HG03139 (cell line): Measurements from ENCODE around the gene FRMD8.

ENCODE experiments used
- ATAC-seq: cut with Tn5 transposase; IDR thresholded peaks from one replicate; pipeline ENCODE4 v1.9.1; 2021; ENCODE audit not compliant: unreplicated experiment

The FRMD8 gene

GRCh38 chr11:65375012-65375411, 11.4 kb upstream of the FRMD8 start:
- ATAC-seq, result no peak

GRCh38 chr11:65376138-65376713, 10.2 kb upstream of the FRMD8 start:
- ATAC-seq, result no peak

GRCh38 chr11:65377036-65377435, 9.4 kb upstream of the FRMD8 start:
- ATAC-seq, result no peak

GRCh38 chr11:65377777-65378176, 8.7 kb upstream of the FRMD8 start:
- ATAC-seq, result no peak

GRCh38 chr11:65378208-65378927, 8.1 kb upstream of the FRMD8 start:
- ATAC-seq, result no peak

GRCh38 chr11:65378928-65379638, 7.4 kb upstream of the FRMD8 start:
- ATAC-seq, result no peak

GRCh38 chr11:65379698-65380459, 6.6 kb upstream of the FRMD8 start:
- no peak for ATAC-seq

GRCh38 chr11:65380460-65381119, 5.8 kb upstream of the FRMD8 start:
- no peak for ATAC-seq

GRCh38 chr11:65381716-65382032, 4.8 kb upstream of the FRMD8 start:
- no peak for ATAC-seq

GRCh38 chr11:65382033-65382803, 4.2 kb upstream of the FRMD8 start, which contains the start of gene SLC25A45:
Gene SLC25A45 (minus strand): TSS chr11:65382646. CDS start chr11:65381951, 695 bp downstream.
- ATAC-seq, result peak; percentile 40

GRCh38 chr11:65382804-65383368, 3.6 kb upstream of the FRMD8 start:
- no peak for ATAC-seq

- ATAC-seq, result no peak
Observed at GRCh38 chr11:65383778-65384177, 2.7 kb upstream of the FRMD8 start.

GRCh38 chr11:65384301-65384889, 2.0 kb upstream of the FRMD8 start:
- ATAC-seq, result no peak

GRCh38 chr11:65388731-65389130, 2.3 kb downstream of the FRMD8 start:
- no peak for ATAC-seq

GRCh38 chr11:65389294-65389980, 3.0 kb downstream of the FRMD8 start:
- no peak for ATAC-seq

- no peak for ATAC-seq
Observed at GRCh38 chr11:65390099-65390941, 3.9 kb downstream of the FRMD8 start.

GRCh38 chr11:65390996-65391395, 4.6 kb downstream of the FRMD8 start:
- ATAC-seq, result no peak

GRCh38 chr11:65392186-65392829, 5.9 kb downstream of the FRMD8 start:
- ATAC-seq, result no peak
